ENCODE results near the gene TIGD3.

The TIGD3 gene, protein sequence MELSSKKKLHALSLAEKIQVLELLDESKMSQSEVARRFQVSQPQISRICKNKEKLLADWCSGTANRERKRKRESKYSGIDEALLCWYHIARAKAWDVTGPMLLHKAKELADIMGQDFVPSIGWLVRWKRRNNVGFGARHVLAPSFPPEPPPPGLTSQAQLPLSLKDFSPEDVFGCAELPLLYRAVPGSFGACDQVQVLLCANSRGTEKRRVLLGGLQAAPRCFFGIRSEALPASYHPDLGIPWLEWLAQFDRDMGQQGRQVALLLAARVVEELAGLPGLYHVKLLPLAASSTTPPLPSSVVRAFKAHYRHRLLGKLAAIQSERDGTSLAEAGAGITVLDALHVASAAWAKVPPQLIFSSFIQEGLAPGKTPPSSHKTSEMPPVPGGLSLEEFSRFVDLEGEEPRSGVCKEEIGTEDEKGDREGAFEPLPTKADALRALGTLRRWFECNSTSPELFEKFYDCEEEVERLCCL

DNA sequence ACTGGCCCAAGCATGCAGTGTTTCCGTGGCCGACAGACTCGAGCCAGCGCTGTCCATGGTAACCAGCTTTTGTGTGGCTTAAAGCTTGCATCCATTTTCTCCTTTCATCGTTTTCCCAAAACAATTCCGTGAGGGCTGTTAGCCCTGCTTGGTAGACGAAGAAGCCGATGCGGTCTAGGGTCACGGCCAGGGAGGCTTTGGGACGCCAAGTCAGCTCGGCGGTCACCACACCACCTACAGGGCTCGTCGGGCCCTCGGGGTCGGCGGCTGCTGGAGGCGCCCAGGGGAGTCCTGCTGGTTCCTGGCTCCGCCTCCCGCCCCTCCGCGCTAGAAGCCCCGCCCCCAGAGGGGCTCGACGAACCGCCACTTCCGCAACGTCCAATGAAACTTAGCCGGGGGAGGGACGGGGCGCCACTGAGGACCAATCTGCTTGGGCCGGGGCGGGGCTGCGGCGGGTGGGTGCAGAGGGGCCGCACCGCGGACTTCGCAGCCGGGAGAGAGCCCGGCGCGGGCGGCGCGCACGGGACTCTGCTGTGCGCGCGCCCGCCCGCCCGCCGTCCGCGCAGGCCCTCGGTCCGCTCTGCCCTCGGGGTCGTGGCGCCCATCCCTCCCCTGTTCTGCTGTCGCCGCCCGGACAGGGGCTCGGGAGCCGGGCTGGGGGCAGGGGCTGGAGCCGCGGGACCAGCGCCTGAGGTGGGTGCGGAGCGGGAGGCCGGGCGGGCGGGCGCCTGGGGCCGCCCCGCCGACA is at the start of gene TIGD3:
Gene TIGD3 (plus strand): TSS at position 487 of the 748 bp plus-strand sequence. CDS start 1,058 bp downstream, outside the sequence.
- Mint-ChIP-seq H3K4me1 (ENCODE audit: low read depth) (peaks cover 15% of the 10 kb centered on the region), H3K9me3 (no peaks in the 10 kb centered on the region), H3K27ac (no peak within 1 kb of the TSS), H3K4me3 (peak within 1 kb of the TSS; percentile 86), H3K36me3 (ENCODE audit: low read depth) (peaks cover 22% of the 10 kb centered on the region), H3K27me3 (no peaks in the 10 kb centered on the region)

DNA sequence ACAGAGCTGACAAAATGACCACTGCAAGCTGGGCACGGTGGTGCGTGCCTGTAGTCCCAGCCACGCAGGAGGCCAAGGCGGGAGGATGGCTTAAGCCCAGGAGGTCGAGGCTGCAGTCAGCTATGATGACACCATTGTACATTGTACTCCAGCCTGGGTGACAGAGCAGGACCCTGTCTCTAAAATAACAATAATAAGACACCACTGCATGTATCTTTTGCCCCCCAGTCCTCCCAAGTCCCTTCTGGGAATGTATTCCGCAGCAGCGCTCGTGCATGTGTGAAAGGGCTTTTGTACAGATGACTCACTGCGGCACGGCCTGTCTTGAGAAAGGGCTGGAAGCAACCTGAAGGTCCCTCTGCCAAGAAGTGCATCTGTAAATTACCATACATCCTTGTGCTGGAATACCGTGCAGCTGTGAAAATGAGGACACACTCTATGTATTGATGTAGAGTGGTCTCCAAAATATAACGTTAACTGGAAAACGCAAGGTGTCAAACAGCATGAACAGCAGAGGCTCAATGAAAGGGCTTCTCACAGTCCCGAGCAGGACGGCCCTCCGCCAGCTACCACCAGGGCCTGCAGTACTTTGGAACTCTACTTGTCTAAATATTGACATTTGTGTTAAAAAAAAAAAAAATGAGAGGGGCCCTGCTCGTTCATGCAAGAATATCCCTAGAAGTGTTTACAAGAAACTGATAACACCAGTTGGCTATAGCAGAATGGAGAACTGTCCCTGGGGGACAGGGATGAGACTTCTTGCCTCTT is 48.9 kb upstream of the TIGD3 start:
- H3K4me3 Mint-ChIP-seq: no peak overlapping the region
- H3K27me3 Mint-ChIP-seq: no peaks in the 10 kb centered on the region
- peaks cover 10% of the 10 kb centered on the region for H3K36me3 Mint-ChIP-seq (ENCODE audit: low read depth)
- H3K27ac Mint-ChIP-seq: no peak overlapping the region
- no peaks in the 10 kb centered on the region for H3K9me3 Mint-ChIP-seq
- no peaks in the 10 kb centered on the region for H3K4me1 Mint-ChIP-seq (ENCODE audit: low read depth)

DNA sequence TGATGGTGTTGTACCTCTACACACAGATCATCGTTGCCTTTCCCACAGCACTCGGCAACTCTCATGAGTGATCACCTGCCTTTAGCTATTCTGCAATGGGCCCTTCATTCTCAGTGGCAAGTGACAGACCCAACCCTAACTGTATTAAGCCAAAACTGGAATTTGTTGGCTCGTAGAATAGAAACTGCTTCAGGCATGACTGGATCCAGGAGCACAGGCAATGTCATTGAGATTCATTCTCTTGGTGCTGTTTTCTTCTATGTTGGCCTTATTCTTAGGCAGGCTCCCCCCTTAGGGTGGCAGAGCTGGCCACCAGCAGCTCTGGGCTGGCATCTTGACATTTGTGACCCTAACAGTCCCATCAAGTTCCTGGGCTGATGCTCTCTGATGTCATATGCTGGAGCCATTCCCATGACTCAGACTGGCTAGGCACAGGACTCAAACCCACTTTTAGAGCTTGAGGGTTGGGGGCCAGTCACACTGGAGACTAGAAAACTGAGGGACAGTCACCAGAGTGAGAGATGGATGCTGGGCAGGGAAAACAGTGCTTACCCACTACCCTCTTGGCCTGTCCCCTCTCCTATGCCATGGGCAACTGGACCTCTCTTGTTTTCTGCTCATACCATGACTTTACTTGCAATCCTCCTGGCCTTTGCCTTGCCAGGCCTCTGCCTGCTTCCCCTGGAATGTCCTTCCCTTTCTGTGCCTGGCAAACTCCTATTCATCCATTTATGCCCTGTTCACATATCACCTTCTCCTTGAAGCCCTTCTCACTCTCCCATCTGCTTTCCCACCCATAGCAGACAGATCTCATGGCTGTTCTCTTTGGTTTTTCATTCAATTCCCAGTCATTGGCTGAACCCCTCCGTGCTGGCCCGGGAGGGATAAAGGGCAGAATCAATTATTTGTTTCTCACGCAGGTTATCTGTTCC is 47.0 kb upstream of the TIGD3 start:
- Mint-ChIP-seq H3K27me3 (no peaks in the 10 kb centered on the region), H3K4me1 (ENCODE audit: low read depth) (no peaks in the 10 kb centered on the region), H3K9me3 (no peaks in the 10 kb centered on the region), H3K4me3 (no peak overlapping the region), H3K36me3 (ENCODE audit: low read depth) (peaks cover 7% of the 10 kb centered on the region), H3K27ac (no peak overlapping the region)

DNA sequence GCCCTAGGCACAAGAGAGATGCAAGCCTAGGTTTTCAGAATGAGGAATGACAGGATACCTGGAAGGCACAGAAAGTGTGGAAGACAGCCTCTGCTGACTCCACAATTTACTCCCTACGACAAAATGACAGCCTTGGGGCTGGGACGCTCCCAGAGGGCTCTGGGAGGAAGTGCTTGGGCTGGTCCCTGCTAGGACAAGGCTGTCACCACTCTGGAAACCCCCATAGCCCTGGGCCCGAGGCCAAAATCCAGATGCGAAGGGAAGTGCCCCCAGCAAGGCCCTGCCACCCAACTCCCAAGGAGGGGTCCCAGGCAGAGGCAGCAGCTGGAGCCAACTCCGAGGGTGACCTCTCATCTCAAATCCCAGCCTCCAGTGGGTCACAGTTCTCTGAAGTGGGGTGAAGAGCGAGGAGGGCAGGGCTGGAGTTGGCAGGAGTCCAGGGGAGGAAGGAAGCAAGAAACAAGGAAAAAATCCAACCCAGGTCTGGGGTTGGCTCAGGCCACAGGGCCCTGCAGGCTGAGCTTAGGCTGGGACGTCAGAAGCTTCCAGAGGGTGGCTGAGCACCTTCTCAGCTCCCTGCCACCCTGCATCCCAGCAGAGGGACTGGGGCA is 46.2 kb upstream of the TIGD3 start:
- Mint-ChIP-seq H3K4me3 (no peak overlapping the region), H3K27ac (no peak overlapping the region), H3K4me1 (ENCODE audit: low read depth) (no peaks in the 10 kb centered on the region), H3K9me3 (no peaks in the 10 kb centered on the region), H3K27me3 (peaks cover under 1% of the 10 kb centered on the region), H3K36me3 (ENCODE audit: low read depth) (peaks cover 7% of the 10 kb centered on the region)

DNA sequence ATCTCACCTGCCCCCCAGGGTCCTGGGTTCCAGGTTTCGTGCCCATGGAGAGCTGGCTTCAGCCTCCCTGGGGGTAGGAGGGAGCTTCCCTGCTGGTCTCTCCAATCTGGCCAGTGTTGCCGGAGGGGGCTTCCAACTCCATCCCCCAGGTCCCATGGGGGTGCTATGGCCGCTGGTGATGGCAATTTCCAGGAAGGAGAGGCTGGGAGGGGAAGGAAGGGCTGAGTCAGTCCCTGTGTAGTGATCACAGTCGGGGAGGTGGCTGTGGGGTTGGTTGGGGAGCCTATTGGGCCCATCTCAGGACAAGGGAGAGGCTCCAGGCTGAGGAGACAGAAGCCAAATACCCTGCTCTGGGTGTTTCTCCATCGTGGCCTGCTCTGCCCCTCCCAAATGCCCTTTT is 45.5 kb upstream of the TIGD3 start:
- peaks cover 6% of the 10 kb centered on the region for H3K27me3 Mint-ChIP-seq
- H3K4me3 Mint-ChIP-seq: no peak overlapping the region
- no peaks in the 10 kb centered on the region for H3K9me3 Mint-ChIP-seq
- H3K36me3 Mint-ChIP-seq (ENCODE audit: low read depth): peaks cover 1% of the 10 kb centered on the region
- no peak overlapping the region for H3K27ac Mint-ChIP-seq
- peaks cover 6% of the 10 kb centered on the region for H3K4me1 Mint-ChIP-seq (ENCODE audit: low read depth)

DNA sequence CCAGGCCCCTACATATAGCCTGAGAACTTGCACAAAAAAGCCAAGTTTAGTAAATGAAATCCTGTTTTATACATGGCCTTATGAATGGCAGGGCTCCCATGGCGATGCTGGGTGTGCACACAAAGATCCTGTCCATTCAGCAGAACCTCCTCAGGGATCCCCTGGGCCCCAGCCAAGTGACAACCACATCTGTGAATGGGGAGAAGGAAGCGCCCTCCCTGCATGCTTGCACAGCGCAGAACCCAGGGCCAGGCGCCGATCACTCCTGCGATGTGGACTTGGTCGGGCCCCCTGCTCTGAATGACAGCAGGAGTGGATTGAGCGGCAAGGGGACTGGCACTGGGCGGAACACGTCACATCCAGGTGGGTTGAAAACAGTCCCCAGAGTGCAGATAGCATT is 44.3 kb upstream of the TIGD3 start:
- Mint-ChIP-seq H3K4me3 (no peak overlapping the region), H3K9me3 (no peaks in the 10 kb centered on the region), H3K27ac (no peak overlapping the region), H3K36me3 (ENCODE audit: low read depth) (no peaks in the 10 kb centered on the region), H3K27me3 (peaks cover 9% of the 10 kb centered on the region), H3K4me1 (ENCODE audit: low read depth) (peaks cover 6% of the 10 kb centered on the region)

DNA sequence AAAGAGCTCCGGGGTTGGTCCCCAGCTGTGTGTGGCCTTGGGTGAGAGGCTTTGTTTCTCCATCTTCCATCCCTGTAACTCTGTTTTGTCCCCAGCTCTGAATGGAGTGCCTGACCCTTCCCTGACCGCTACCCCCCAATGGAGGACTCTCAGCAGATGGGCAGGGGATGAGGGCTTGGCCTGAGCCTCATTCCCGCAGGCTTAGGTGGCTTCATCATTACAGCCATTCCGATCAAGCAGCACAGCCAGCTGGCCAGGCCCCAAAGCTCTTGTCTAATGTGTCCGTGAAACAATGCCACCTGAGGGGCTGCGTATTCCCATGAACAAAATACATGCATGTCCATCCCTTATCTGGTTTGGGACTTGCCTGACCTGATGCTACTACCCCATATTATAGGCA is 43.8 kb upstream of the TIGD3 start:
- Mint-ChIP-seq H3K27ac (no peak overlapping the region), H3K36me3 (ENCODE audit: low read depth) (no peaks in the 10 kb centered on the region), H3K27me3 (peaks cover 9% of the 10 kb centered on the region), H3K4me3 (no peak overlapping the region), H3K9me3 (no peaks in the 10 kb centered on the region), H3K4me1 (ENCODE audit: low read depth) (peaks cover 8% of the 10 kb centered on the region)

DNA sequence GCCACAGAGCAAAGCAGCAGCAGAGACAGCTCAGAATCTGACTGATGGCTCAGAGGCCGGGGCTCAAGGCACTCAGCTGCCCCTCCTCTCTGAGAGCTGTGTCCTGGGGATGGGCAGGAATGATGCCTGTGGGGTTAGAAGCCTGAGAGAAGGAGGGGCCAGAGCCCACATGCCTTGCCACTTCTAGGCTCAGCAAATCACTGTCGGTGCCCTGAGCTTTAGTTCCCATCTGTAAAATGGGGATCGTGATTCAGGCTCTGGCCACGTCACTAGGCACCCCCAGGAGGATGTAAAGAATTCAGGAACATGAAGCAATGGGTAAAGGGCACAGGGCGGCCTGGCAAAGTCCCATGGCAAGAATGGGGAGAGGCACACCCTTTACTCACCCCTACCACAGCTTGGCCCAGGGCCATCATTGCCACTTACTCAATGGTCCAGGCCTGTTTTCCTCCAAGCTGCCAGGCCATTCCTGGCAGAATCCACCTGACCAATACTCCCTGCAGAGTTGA is 43.3 kb upstream of the TIGD3 start:
- Mint-ChIP-seq H3K4me1 (ENCODE audit: low read depth) (peaks cover 12% of the 10 kb centered on the region), H3K36me3 (ENCODE audit: low read depth) (no peaks in the 10 kb centered on the region), H3K27me3 (peaks cover 9% of the 10 kb centered on the region), H3K27ac (no peak overlapping the region), H3K9me3 (no peaks in the 10 kb centered on the region), H3K4me3 (no peak overlapping the region)

DNA sequence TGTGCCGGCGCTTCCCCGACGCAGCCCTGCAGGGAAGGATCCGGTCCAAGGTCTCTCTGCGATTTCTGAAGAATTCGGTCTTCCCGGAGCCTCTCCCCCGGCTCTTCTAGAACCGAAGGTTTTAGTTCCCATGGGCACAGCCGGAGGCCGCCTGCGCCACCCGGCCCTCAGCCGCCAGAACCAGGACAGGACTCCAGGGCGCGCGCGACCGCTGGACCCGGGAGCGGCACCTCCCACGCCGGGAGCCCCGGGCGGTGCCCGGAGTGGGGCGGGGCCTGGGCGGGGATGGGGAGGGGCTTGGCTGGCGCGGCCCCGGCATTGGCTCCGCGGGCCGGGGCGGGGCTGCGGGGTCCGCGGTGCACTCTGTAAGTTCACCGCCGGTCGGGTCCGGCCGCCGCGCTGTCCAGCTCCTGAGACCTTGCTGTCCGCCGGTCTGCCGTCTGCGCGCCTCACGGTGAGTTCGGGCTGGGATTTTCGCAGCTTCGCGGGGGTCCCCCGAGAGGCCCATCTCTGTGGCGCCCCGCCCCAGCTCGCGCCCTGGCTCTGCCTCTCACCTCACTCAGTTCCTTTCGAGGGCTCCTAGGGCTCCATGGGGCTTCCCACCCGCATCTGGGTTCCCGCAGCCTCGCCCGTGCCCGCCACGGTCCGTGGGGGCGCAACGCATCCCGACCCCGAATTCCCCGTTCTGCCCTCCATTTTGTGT is 39.9 kb upstream of the TIGD3 start, which contains the start of gene CDC42EP2:
Gene CDC42EP2 (plus strand): TSS at position 366 of the 703 bp plus-strand sequence. CDS start 6,033 bp downstream, outside the sequence.
- Mint-ChIP-seq H3K27me3 (peaks cover 9% of the 10 kb centered on the region), H3K27ac (no peak within 1 kb of the TSS), H3K36me3 (ENCODE audit: low read depth) (no peaks in the 10 kb centered on the region), H3K4me3 (peak within 1 kb of the TSS; percentile 76), H3K9me3 (no peaks in the 10 kb centered on the region), H3K4me1 (ENCODE audit: low read depth) (peaks cover 12% of the 10 kb centered on the region)

DNA sequence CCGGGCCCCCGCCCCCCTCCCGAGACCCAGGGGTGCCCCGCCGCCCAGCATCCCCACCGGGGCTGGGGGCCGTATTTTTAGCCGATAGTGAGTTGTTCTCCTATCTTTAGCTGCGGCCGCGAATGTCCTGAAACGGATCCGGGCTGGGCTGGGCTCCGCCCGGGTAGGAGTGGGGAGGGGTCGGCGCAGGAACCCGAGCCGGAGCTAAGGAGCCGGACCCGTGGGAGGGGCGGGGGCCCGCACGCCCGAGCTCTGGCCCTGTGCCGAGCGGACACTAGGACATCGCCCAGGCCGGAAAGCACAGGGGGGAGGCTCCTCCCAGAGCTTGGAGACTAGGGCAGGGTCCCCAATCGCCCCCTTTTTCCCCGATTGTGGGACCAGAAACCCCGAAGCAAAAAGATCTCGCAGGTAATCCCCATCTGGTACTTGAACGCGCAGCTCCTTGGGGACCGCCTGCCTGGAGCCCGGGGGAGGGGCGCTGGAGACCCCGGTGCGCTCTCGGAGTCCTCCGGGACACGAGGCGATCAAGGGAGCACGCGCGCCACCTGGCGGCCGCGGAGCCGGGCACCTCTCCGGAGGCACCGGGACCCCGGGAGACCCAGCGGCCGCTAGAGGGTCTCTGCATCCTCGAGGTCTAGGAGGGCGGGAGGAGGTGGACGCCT is 39.2 kb upstream of the TIGD3 start:
- peaks cover 9% of the 10 kb centered on the region for H3K27me3 Mint-ChIP-seq
- H3K4me1 Mint-ChIP-seq (ENCODE audit: low read depth): peaks cover 12% of the 10 kb centered on the region
- H3K4me3 Mint-ChIP-seq: peak overlapping the region; percentile 76
- H3K9me3 Mint-ChIP-seq: no peaks in the 10 kb centered on the region
- no peak overlapping the region for H3K27ac Mint-ChIP-seq
- H3K36me3 Mint-ChIP-seq (ENCODE audit: low read depth): no peaks in the 10 kb centered on the region

DNA sequence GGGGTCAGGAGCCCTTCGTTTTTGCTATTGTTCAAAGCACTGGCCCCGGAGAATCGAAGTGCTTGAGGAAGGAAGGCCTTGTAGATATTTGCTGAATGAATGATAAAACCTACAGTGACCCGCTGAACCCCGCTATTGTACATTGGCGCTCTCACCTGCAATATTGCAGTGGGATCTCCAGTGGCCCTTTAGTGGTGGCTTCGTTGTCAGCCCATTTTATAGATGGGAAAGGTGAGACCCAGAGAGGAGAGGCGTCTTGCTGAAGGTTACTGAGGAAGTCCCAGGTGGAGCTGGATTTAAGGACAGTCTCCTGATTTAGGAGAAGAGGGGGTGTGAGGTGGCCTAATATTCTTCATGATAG is 38.7 kb upstream of the TIGD3 start:
- H3K36me3 Mint-ChIP-seq (ENCODE audit: low read depth): no peaks in the 10 kb centered on the region
- peak overlapping the region; percentile 76 for H3K4me3 Mint-ChIP-seq
- H3K4me1 Mint-ChIP-seq (ENCODE audit: low read depth): peaks cover 12% of the 10 kb centered on the region
- peaks cover 9% of the 10 kb centered on the region for H3K27me3 Mint-ChIP-seq
- no peaks in the 10 kb centered on the region for H3K9me3 Mint-ChIP-seq
- no peak overlapping the region for H3K27ac Mint-ChIP-seq

DNA sequence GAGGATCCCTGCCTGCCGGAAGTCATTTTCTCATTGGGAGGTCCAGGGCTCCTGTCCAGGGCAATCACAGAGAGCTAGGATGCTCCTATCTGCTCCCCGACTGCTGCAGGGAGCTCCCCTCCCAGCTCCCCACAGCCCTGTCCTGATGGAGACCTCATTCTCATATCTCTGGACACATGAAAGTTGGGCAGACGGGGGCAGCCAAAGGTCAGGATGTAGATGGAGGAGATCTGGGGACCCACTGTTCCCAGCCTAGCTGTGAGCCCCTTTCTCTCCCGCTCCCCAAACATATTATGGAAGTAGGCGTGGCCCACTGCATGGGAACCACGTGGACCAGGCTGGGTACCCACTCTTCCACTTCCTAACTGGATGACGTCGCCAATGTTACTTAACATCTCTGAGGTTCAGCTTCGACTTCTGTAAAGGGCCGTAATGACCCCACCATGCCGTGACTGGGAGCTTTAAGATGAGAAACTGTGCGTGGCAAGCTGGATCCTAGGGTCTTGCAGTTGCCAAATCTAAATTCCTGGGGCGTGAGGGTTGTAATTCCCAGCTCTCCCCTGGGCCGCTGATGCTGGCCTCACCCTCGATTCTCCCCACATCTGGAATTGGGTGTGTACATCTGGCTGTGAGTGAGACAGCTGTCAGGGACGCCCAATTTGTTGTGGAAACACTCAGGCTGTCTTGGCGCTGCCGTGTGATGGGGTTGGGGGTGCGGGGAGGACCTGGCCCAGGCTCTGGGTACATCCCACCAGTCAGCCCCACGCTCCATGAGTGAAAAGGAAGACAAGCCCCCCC is 38.1 kb upstream of the TIGD3 start:
- Mint-ChIP-seq H3K4me3 (peak overlapping the region; percentile 76), H3K9me3 (no peaks in the 10 kb centered on the region), H3K27me3 (peaks cover 9% of the 10 kb centered on the region), H3K27ac (no peak overlapping the region), H3K36me3 (ENCODE audit: low read depth) (no peaks in the 10 kb centered on the region), H3K4me1 (ENCODE audit: low read depth) (peaks cover 12% of the 10 kb centered on the region)
